DMS153 treated with DMSO at 0.1 percent for 48 hours (cell line): ENCODE measurements around the gene STRADB.
"Not testable (repeated sequence)": the region's sequence is repeated elsewhere in the genome, so short reads cannot be mapped to it uniquely, and the experiment has no call there.

ENCODE experiments used
- DNase-seq: peaks from one replicate; lab custom pipeline; 2025; ENCODE audit not compliant: unreplicated experiment; lab: John Stamatoyannopoulos, UW

STRADB gene

DNA sequence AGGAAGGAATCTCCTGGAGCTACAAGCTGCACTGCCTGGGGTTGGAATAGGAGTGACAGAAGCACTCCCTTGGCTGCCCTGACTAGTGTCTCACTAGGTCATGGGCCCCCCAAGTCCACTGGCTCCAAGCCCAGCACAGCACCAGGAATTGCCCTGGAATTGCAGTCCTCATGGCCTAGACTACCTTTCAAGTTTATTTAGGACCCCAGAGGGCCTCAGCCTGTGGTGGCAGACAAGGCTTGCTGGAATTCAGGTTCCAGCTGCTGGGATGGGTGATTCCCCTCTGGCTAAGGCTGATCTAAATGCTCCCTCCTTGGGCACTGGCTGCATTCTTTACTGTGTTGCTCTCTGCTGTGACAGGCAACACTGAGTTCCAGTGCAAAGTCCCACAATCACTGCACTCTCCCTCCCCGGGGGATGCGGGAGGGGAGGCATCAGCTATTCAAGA is 14.0 kb downstream of the STRADB start:
- DNase-seq = no peak

DNA sequence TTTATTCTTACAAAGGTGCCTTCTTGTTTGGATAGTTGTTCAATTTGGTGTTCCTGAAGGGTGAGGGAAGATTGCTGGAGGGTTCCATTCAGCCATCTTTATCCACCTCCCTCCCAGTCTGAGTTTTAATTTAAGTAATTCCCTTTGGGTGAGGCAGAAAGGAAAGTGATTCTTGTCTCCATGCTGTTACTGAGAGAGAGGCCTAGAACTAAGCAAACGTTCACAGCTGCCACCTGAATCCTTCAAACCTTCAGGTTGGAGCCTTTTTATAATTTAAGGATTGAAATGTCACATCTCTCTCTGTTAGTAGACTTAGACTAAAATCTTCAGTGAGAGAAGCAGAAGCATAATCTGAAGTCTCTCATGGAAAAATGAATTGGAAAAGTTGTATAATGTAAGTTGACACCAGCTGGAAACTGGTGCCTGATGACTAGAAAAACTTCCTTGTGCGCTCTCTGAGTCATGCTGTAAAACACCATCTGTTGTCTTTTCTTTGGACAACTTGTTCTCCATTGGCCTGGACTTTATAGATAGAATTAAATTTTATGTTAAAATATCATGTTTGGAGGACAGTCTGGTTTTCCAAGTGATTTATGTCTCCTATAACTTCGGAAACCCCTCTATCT is 14.6 kb downstream of the STRADB start:
- DNase-seq = peak; percentile 11

DNA sequence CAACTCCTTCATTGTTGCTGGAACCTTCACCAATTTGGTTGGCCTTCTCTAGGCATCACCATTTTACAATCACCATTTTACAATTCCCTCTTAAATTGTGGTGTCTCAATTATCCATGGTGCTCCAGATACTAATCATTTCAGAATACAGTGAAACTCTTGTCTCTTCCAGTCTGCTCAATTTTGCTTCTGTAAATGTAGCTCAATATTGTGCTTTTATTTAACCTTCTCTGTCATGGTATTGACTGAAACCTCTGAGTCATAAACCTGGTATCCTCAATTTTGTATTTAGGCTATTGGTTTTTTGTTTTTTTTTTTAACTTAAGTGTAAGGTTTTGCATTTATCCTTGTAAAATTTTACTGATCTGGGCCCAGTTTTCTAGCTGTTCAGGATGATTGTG is 16.1 kb downstream of the STRADB start:
- DNase-seq = no peak

DNA sequence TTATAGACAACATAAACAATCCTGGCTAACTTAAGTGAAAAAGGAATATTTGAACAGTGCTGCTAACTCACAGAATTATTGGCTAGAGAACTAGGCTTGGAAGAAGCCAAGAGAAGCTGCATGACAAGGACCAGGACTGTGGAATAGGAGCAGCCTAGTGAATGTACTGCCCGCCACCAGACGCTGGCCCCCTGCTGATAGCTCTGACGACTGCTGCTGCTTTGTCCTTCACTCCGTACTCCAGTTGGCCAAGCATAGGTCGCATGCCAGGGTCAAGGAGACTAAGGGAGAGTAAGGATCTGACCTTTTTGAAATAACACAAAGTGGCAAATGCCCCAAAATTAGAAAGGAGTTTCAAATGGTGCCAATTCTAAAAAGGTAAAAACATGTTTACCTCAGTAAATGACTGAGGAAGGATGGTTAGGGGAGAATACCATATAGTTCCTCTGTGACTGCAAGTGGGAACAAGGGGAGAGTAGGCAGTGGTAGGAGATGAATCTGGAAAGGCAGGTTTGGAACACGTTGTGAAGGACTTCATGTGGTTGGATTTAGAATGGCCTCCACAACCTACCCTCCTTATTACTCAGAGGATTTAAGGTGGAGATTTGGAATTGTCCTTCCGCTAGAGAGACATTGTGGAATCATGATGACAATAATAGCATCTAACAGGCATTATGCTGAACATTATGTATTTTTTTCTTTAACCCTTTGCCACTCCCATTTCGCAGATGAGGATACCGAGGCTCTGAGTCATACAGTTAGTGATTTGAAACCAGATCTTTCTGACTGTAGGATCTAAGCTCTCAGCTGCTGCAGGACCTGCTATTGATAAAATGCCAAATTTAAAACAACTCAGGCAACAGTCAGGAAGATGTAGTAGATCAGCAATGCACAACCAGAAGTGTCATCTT is 19.5 kb downstream of the STRADB start:
- DNase-seq = no peak

DNA sequence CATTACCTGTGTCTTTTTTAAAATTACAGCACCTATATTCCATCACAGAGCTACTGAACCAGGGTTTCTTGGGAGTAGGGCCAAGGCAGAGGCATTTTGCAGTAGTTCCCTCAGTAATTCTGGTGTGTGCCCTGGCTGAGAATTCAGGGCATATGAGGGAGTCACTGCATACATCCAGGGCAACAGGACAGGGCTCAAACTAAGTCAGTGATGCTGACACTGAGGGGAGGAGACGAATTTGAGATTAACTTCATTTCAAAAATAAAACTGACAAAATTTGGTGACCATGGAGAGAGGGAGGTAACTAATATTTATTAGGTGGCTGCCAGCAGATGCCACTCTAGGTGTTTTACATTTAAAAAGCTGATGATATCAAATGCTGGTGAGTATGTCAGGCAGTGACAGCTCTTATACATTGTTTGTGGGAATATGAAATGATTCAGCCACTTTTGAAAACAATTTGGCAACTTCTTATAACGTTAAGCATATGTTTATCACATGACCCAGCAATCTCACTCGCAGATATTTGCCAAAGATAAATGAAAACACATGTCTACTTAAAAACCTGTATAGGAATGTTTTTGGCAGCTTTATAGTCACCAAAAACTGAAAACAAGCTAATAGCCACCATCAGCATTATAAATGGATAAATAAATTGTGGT is 20.3 kb downstream of the STRADB start:
- DNase-seq = no peak

DNA sequence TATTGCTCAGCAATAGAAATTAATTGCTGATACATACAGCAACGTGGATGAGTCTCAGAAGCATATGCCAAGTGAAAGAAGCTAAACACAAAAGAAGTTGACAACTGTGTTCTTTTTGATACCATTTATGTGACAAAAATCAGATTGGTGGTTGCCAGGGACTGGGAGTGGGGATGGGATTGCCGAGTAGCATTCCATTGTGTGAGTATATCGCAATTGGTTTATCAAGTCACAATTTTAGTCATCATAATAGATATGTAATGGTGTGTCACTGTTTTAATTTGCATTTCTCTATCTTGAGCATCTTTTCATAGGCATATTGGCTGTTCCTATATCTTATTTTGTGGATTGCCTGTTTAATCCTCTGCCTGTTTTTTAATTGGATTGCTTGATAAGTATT is 20.9 kb downstream of the STRADB start:
- no peak for DNase-seq

DNA sequence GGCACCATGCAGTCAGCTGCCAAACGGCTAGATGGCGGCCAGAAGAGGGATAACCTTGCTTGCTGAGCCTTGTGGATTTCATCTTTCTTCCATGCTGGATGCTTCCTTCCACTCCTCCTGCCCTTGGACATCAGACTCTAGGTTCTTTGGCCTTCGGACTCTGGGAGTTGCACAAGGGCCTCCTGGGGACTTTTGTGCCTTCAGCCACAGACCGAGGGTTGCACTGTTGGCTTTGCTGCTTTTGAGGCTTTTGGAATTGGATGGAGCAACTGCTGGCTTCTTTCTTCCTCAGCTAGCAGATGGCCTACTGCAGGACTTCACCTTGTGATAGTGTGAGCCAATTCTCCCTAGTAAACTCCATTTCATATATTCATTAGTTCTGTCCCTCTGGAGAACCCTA is 31.0 kb downstream of the STRADB start:
- no peak for DNase-seq

DNA sequence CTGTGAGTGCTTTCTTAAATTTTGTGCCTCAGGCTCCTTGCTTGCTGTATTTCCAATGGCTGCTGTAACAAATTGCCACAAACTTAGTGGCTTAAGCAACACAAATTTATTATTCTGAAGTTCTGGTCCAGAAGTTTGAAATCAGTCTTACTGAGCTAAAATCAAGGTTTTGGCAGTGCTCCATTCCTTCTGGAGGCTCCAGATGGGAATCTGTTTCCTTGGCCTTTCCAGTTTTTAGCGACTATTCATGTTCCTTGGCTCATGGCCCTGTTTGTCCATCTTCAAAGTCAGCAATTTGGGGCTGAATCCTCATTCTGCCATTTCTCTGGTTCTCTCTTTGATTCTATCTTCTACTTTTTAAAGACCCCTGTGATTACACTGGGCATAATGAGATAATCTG is 31.8 kb downstream of the STRADB start:
- no peak for DNase-seq

DNA sequence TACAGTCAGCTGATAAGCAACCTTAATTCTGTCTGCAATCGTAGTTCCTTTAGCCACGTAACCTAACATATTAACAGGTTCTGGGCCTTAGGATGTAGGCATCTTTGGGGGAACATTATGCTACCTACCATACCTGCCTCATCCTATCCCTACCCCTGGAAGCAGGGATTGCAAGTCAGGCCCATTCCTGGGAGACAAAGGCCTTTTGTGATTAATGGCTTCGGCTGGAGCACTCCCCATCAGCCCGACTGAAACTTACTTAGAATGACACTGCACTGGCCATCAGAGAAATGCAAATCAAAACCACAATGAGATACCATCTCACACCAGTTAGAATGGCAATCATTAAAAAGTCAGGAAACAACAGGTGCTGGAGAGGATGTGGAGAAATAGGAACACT is 32.2 kb downstream of the STRADB start:
- not testable (repeated sequence) for DNase-seq

DNA sequence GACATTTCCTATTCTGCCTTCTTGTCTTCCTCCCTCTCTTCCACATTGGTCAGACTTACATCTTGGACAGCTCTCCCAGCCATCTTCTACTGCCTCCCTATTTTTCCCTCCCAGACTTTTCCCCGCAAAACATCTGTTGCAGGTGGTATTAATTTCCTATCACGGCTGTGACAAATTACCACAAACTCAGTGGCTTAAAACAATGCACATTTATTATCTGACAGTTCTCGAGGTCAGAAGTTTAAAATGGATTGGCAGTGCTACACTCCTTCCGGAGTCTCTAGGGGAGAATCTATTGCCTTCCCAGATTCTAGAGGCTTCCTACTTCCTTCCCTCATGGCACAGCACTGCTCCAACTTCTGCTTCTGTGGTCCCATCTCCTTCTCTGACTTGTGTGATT is 33.3 kb downstream of the STRADB start:
- DNase-seq = no peak

DNA sequence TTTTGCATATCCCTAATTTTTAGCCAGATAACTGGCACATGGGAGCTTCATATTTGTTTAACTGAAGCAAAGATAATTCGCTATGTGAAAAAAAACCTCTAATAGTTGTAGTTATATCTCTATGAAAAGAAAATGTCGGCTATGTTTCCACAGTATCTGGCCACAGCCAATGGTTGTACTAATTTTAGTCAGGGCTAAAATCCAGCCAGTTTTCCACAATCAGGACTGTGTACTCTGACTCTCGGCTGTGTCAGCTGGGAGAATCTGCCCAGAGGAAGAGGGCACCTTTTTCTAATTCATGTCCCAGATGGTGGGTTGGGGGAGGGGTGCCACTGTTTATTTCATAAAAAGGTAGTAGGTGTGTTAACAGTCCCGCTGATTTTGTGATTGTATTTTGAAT is 38.8 kb downstream of the STRADB start:
- no peak for DNase-seq

DNA sequence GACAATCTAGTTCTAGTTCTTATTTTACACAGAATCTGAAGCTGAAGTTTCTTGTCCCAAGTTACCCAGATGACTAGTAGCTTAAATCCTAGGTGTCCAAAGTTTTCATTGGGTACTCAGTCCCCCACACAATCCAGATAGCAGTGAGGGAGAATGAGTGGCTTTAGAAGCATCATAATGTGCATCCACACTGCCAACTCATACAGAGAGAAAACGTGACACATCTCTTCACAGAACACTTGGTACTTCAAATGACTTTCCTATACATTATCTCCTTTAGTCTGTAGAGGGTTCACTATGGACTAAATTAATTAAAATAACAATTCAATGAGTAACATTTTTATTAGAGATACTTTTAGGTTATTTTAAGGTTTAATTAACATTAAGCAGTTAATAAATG is 45.2 kb downstream of the STRADB start:
- no peak for DNase-seq

DNA sequence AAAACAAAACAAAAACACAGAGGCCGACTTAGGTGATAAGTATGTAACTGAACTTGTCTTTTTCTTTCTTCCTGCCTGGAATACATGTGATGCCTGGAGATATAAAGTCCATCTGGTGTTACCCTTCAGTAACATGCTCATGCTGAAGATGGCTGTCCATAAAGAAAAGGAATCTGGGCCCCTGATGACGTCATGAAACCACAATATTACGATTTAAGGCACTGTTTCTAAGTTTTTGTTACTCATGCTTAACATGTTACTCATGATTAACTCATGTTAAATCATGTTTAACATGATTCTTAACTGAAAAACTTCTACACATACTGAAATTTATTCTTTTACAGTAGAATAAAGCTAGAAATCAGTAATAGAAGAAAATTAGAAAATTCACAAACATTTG is 49.0 kb downstream of the STRADB start:
- DNase-seq = no peak

DNA sequence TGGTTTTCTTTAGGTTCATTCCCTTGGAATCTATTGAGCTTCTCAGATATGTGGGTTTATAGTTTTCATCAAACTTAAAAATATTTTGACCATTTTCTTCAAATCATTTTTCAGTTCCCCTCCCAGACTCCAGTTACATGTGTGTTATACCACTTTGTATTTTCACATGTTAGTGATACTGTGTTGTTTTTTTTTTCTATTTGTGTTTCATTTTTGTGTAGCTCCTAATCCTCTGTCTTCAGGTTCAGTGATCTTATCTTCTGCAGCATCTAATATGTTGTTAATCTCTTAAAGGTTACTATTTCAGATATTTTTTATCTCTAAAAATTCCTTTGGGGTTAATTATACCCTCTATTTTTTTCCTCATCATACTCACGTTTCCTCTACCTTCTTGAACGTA is 51.2 kb downstream of the STRADB start:
- DNase-seq = no peak

DNA sequence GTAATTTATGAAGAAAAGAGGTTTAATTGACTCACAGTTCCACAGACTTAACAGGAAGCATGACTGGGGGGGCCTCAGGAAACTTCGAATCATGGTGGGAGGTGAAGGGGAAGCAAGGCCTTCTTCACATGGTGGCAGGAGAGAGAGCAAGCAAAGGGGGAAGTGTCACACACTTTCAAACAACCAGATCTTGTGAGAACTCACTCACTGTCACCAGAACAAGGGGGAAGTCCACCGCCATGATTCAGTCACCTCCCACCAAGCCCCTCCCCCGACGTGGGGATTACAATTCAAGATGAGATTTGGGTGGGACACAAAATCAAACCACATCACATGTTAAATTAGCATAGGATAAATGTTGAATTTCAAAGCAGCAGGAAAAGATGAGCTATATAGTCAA is 56.2 kb downstream of the STRADB start:
- no peak for DNase-seq

DNA sequence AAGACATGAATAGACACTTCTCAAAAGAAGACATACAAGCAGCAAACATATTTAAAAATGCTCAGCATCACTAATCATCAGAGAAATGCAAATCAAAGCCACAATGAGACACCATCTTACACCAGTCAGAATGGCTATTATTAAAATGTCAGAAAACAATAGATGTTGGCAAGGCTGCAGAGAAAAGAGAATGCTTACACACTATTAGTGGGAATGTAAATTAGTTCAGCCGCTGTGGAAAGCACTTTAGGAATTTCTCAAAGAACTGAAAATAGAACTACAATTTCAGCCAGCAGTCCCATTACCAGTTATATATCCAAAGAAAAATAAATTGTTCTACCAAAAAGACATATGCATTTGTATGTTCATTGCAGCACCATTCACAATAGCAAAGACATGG is 61.7 kb downstream of the STRADB start:
- no peak for DNase-seq

DNA sequence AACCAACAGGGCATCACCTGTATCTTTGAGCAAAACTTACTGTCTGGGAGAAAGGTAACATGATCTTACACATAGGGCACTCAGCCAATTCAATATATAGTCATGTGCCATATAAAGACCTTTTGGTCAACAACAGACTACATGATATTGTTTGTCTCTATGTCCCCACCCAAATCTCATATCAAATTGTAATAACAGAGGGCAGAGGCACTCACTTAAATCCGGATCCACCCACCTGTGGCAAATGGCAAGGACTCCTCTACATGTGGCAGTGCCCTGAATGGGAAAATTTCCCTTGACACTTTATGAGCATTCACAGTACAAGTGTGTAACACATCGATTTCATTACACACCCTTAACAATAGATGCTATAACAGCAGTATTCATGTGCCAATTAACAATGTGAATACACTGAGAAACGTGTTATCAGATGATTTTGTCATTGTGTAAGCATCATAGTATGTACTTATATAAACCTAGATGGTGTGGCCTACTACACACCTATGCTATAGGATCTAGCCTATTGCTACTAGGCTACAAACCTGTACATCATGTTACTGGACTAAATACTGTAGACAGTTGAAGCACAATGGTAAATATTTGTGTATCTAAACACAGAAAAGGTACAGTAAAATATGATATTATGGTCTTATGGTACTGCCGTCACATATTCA is 64.2 kb downstream of the STRADB start:
- no peak for DNase-seq

DNA sequence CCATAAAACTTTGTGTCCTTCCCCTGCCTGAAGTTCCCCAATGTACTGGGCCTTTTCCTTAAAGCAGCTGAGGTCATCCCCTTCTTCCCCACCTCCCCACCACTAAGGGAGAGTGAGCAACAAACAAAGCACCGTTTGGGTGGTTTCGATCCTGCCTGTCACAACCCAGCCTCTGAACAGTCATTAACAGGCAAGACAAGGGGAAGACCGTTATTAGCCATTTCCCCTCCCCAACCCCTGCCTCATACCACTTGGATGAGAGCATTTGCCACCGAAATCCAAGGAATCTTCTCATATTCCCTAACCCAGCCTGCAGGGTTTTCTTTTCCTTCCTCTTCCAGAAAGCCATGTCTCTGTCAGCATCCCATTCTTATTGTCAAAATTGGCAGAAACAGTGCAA is 65.6 kb downstream of the STRADB start:
- DNase-seq = no peak

DNA sequence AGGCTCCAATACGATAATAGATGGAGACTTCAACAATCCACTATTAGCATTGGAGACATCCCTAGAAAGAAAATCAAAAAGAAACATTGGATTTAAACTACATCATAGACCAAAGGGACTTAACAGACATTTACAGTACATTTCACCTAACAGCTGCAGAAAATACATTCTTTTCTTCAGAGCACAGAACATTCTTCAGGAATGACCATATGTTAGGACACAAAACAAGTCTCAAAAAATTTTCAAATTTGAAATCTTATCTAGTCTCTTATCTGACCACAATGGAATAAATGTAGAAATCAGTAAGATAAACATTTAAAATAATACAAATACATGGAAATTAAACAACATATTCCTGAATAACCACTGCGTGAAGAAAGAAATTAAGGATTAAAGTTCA is 68.7 kb downstream of the STRADB start:
- no peak for DNase-seq

DNA sequence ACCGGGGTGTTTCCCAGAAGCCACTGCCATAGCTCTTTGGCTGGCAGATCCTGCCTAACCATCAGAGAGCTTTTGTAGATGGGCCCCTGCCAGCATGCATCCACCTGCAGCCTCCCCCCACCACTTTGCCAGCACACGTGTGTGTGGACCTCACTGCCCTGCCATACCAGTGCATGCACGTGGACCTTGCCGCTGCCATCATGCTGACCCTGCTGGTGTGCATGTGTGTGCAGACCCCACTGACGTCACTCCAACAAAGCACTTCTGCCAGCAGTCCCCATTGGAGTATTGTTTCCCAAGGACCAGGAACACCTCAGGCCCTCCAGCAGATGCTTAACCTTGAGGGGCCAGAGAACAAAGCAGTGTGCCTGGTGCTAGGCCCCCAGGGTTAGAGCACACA is 71.4 kb downstream of the STRADB start:
- DNase-seq = no peak

DNA sequence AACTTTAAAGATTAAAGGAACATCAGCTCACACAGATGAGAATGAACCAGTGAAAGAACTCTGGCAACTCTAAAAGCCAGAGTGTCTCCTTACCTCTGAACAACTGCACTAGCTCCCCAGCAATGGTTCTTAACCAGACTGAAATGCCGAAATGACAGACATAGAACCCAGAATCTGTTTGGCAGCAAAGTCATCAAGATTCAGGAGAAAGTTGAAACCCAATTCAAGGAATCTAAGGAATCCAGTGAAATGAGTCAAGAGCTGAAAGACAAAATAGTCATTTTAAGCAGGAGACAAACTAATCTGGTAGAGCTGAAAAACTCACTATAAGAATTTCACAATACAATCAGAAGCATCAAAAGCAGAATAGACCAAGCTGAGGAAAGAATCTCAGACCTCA is 72.0 kb downstream of the STRADB start:
- no peak for DNase-seq
